NCI-H345 treated with DMSO at 0.1 percent for 48 hours (cell line): ENCODE data around the gene DDX23.

Experiments
- DNase-seq: peaks from one replicate; lab custom pipeline; 2025; ENCODE audit not compliant: unreplicated experiment; lab: John Stamatoyannopoulos, UW

Gene DDX23

DNA sequence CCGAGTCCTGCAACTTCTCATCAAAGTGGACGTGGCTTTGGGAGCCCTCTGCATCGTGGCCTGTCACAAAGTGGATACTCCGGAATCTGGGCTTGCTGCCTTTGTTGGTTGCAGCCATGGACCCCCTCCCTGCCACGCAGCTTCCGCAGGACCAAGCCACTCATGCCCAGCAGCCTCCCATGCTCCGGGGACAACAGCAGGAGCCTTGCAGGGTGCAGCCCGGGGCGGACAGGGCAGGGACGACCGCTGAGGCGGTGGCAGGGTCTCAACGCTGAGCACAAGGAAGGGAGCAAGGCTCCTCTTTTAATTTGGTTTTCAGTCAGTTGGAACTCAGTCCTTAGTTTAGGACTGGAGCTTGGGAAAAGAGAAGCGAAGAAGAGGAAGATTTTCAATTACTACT, 51.0 kb downstream of the DDX23 start:
- no peak for DNase-seq

- DNase-seq: no peak
These were observed 51.5 kb downstream of the DDX23 start for GRCh38 chr12:48800457-48800856.

DNA sequence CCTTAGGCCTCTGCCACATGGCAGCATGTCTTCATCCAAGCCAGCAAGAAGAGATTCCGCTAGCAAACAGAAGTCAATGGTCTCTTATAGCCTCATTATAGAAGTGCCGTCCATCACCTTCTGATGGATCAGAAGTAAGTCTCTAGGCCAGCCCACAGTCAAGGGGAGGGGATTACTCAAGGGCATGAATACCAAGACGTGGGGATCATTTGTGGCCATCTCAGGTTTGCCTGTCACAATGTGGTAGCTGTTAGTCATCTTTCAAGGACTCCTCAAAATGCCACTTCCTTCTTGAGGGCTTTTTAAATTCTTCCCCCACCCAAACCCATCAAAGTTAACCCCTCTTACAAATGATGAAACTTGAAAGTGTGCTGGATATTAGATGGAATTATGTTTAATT, 55.0 kb downstream of the DDX23 start:
- no peak for DNase-seq

DNA sequence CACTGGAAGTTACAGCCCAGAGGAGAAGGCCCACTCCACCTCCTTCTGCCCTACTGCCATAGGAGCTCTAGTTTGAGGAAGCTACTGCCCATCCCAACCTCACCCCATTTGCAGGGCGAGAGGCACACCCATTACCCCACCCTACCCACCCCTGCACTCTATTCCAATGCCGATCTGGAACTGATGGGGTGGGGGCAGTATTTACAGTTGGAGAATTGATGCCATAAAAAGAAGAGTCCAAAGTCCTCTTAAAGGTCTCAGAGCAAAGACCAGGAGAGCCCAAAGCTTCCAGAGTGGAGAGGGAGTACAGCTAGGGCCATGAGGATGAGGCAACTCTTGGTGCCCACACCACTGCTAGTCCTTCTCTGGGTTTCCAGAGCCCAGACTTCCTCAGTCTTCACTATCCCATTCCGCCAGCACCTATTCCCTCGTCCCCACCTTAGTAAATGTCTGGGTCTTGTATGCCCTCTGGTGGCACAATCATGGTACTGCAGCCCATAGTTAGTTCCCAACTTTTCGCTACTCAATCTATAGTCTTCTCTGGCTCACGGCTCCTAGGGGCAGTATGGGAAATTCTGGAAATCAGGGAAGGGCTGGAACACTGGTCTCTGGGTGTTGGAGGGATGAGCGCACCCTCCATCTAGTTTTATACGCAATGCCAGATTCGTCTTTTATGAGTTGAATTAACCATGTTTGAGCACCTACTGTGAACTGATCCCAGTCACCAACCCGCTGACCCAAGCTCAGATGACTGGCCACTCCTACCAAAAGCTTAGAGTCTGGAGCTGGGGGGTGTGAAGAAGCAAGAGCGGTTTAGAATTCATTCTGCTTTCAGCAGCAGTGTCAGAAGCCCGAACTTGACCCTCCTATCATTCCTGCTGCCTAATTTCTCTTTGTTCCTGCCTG, 56.2 kb downstream of the DDX23 start:
- no peak for DNase-seq

GRCh38 chr12:48794870-48795269, 57.1 kb downstream of the DDX23 start:
- no peak for DNase-seq

DNA sequence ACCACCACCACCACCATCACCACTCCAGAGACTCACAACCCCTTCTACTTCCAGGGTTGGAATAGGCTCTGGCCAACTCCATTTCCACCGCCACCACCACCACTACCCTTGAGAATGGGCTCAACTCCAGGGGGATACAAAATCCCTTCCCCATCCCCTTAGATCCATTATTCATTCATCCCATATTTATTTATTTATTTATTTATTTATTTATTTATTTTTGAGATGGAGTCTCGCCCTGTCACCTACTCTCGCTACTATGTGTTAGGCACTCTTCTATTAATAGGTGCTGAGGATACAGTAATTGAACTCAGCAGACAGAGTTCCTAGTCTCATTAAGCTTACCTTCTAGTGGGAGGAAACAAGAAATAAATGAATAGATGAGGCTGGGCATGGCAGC, 58.3 kb downstream of the DDX23 start:
- DNase-seq: no peak

DNA sequence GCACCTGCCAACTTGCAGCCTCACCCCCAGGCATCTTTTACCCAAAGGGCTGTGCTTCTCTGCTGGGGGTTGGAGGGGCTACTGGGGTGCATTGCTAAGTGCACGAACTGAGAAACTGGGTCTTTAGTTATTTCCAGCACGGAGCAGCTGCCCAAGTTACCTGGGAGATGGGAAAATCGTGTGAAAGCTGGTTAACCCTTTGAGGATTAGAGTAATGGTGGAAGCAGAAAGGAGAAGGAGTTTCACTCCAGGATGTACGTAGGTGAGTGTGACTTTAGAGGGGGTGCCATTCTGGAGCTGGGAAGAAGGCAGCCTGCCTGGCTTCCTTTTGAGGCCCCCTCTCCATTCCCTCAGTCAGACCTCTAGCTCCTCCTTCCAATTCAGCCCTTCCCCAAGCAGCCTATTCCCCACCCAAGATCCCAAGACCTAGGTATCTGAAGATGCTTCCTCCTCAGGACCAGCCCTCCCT, 62.1 kb downstream of the DDX23 start:
- DNase-seq: no peak

- no peak for DNase-seq
These were observed 62.8 kb downstream of the DDX23 start, which contains the start of gene ADCY6 for GRCh38 chr12:48788854-48789775. Gene ADCY6, minus strand, starts transcription at chr12:48789089. Its CDS starts 5,655 bp downstream, at chr12:48783434.

DNA sequence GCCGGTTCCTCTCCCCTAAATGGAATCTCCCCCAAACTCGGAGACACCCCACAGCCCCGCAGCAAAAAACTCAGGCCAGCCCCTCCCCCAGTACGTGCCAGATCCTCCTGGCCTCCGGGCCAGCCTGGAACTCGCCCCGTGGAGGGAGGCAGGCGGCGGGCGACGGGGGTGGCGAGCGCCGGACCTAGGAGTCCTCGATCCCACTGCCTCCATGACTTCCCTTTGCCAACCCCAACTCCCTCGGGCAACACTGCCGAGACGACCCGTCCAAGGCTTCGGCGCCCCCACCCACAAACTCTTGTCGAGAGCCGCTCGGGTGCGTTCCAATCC, 63.5 kb downstream of the DDX23 start:
- DNase-seq: no peak

- DNase-seq: no peak
These were observed 64.0 kb downstream of the DDX23 start for GRCh38 chr12:48787791-48788523.

DNA sequence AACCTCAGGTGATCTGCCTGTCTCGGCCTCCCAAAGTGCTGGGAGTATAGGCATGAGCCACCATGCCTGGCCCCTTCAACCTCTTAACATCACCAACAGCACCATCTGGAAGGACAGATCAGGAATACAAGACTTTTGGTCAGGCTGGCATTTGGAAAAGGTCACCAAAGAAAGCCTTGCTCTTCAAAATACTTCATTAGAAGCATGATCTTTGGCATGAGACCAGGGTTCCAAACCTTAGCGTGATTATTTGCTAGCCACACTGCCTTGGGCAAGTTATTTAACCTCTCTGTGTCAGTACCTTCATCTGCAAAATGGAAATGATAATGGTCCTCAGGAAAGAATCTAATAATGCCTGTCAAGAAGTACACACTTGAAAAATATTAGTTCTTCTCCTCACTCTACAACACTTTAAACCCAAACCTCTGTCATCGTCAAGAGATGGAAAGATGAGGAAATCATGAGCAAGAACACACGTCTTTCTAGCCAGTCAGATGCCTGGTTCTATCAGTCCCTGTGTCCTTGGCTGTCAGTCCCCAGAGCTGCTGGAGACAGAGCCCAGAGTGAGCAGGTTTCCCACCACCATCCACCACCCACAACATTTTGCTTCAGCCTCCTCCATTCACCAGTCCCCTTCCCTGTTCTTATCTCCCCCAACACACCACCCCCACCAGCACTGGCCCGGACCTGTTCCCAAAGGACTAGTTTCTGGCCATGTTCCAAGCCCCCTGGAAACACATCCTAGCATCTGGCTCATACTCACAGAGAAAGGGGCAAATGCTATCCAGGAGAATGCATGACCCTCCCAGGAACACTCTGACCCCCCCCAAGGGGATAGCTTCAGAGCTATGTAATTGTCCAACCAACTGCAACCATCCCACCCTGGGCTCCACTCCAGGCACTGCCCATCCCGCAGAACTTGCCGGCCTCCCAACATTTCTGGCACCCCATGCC, 65.1 kb downstream of the DDX23 start:
- DNase-seq: no peak

- no peak for DNase-seq
These were observed 68.5 kb downstream of the DDX23 start for GRCh38 chr12:48783432-48783831.

GRCh38 chr12:48782457-48783395, 69.2 kb downstream of the DDX23 start:
- DNase-seq: no peak

- DNase-seq: no peak
These were observed 70.1 kb downstream of the DDX23 start for GRCh38 chr12:48781750-48782456.

DNA sequence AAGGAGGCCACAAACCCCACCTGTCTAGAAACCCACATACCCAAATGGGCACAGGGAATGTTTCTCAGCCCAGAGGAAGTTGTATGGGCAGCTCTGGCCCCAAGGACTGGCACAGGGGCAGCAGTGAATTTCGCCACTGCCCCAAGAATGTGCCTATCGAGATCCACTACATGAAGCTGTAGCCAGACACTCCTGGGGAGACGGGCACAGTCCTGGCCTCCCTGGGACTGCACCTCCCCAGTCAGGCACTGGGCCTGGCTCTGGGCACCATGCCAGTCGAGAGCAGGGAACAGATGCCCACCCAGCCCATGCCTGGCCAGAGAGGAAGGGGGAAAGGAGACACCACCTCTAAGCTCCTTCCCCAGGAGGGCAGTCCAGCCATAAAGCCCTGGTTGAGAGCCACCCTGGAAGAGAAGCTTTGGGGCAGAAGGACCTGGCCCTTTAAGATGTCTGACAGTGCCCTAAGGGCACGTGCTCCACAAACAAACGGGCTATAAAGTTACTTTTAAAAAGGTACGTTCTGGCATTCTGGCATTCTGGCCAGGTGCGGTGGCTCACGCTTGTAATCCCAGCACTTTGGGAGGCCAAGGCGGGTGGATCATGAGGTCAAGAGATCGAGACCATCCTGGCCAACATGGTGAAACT, 71.5 kb downstream of the DDX23 start:
- DNase-seq: no peak

- no peak for DNase-seq
These were observed 72.1 kb downstream of the DDX23 start for GRCh38 chr12:48779869-48780268.
